MM.1S (cell line): Measurements from ENCODE around the gene THAP7.

Source experiments
- EZH2 ChIP-seq: fragments of 300-600 bp; sonication (generic); optimal IDR thresholded peaks from 2 replicates; pipeline ENCODE3; 2017; ENCODE audit warnings: low read depth, mild to moderate bottlenecking, antibody characterized with exemption, low read length, mixed read lengths
- EZH2phosphoT487 ChIP-seq: fragments of 300-600 bp; sonication (generic); IDR thresholded peaks from 2 replicates; pipeline ENCODE4 v1.6.1; 2018; ENCODE audit warnings: antibody characterized with exemption, low read length
- TF ChIP-seq, protein P1 (sequence below): fragments of 300-600 bp; sonication (generic); IDR thresholded peaks from 2 replicates; pipeline ENCODE4 v1.5.1; 2016; ENCODE audit warnings: antibody characterized with exemption, low read length, mixed read lengths

DNA sequence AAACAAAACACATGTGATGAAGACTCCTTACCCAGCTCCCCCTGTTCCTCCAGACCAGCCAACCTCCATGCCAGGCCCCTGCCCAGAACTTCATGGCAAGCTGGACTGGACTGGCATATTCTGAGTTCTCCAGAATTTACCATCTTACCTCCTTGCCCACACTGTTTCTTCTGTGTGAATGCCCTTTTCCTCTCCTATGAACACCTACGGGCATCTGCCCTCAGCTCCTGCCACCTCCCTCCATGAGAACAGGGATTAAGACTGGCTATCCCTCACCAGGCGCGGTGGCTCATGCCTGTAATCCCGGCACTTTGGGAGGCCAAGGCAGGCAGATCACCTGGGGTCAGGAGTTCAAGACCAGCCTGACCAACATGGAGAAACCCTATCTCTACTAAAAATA lies 41.3 kb downstream of the THAP7 start:
- TF ChIP-seq EZH2 (no peak), EZH2phosphoT487 (no peak)
- TF ChIP-seq, protein P1, sequence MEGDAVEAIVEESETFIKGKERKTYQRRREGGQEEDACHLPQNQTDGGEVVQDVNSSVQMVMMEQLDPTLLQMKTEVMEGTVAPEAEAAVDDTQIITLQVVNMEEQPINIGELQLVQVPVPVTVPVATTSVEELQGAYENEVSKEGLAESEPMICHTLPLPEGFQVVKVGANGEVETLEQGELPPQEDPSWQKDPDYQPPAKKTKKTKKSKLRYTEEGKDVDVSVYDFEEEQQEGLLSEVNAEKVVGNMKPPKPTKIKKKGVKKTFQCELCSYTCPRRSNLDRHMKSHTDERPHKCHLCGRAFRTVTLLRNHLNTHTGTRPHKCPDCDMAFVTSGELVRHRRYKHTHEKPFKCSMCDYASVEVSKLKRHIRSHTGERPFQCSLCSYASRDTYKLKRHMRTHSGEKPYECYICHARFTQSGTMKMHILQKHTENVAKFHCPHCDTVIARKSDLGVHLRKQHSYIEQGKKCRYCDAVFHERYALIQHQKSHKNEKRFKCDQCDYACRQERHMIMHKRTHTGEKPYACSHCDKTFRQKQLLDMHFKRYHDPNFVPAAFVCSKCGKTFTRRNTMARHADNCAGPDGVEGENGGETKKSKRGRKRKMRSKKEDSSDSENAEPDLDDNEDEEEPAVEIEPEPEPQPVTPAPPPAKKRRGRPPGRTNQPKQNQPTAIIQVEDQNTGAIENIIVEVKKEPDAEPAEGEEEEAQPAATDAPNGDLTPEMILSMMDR, result no peak
